H9 (cell line): ENCODE data around the gene TMEM100. TPM values are rescaled to one million over a fixed set of nuclear protein-coding genes. Genes with fewer than 3 reads are reported as not detected.

Experiments used
- DNase-seq: peaks from one replicate; pipeline ENCODE4 v3.0.0-alpha.2; 2017
- H2AFZ ChIP-seq: one replicate; pipeline ENCODE4 v1.6.1; 2013; ENCODE audit warnings: mild to moderate bottlenecking, low read length, control low read depth, moderate library complexity
- H2AK5ac ChIP-seq: 2 replicates; pipeline ENCODE4 v1.6.1; 2013; ENCODE audit warnings: low read length, control low read depth, mixed read lengths; ENCODE audit not compliant: insufficient read length
- H2BK120ac ChIP-seq: one replicate; pipeline ENCODE4 v1.6.1; 2013; ENCODE audit warnings: low read depth, mild to moderate bottlenecking, low read length, control low read depth, inconsistent platforms; ENCODE audit not compliant: poor library complexity, severe bottlenecking
- H2BK12ac ChIP-seq: 2 replicates; pipeline ENCODE4 v1.6.1; 2013; ENCODE audit warnings: low read length, control low read depth, mixed read lengths, low read depth; ENCODE audit not compliant: insufficient read length
- H2BK15ac ChIP-seq: 2 replicates; pipeline ENCODE4 v1.6.1; 2013; ENCODE audit warnings: low read depth, low read length, control low read depth
- H2BK20ac ChIP-seq: one replicate; pipeline ENCODE4 v1.6.1; 2013; ENCODE audit warnings: low read depth, mild to moderate bottlenecking, low read length, control low read depth, inconsistent platforms; ENCODE audit not compliant: poor library complexity, severe bottlenecking
- H2BK5ac ChIP-seq: 2 replicates; pipeline ENCODE4 v1.6.1; 2013; ENCODE audit warnings: low read length, control low read depth, mixed read lengths; ENCODE audit not compliant: insufficient read length
- H3K14ac ChIP-seq: 2 replicates; pipeline ENCODE4 v1.6.1; 2013; ENCODE audit warnings: low read length, control low read depth; ENCODE audit not compliant: insufficient read depth
- H3K18ac ChIP-seq: 2 replicates; pipeline ENCODE4 v1.6.1; 2013; ENCODE audit warnings: low read depth, mild to moderate bottlenecking, mixed read lengths, low read length, control low read depth; ENCODE audit not compliant: insufficient read length
- H3K23ac ChIP-seq: 2 replicates; pipeline ENCODE4 v1.6.1; 2013; ENCODE audit warnings: low read length, control low read depth, mixed read lengths, low read depth; ENCODE audit not compliant: insufficient read length
- H3K23me2 ChIP-seq: 2 replicates; pipeline ENCODE4 v1.6.1; 2013; ENCODE audit warnings: low read depth, mild to moderate bottlenecking, mixed read lengths, low read length, control low read depth; ENCODE audit not compliant: insufficient read length, poor library complexity, severe bottlenecking
- H3K27ac ChIP-seq: 2 replicates; pipeline ENCODE4 v1.5.1; 2013; ENCODE audit warnings: low read length, control low read depth, mixed read lengths, low read depth; ENCODE audit not compliant: insufficient read length
- H3K27me3 ChIP-seq: 2 replicates; pipeline ENCODE4 v1.6.1; 2013; ENCODE audit warnings: low read length, control low read depth, inconsistent platforms; ENCODE audit not compliant: insufficient read depth
- H3K4ac ChIP-seq: 2 replicates; pipeline ENCODE4 v1.6.1; 2013; ENCODE audit warnings: low read depth, mild to moderate bottlenecking, control low read depth, inconsistent platforms, low read length, moderate library complexity
- H3K4me1 ChIP-seq: 2 replicates; pipeline ENCODE4 v1.6.1; 2013; ENCODE audit warnings: low read length, control low read depth, inconsistent platforms; ENCODE audit not compliant: insufficient read depth
- H3K4me2 ChIP-seq: 2 replicates; pipeline ENCODE4 v1.6.1; 2013; ENCODE audit warnings: low read length, control low read depth, mixed read lengths; ENCODE audit not compliant: insufficient read length, insufficient read depth
- H3K56ac ChIP-seq: 2 replicates; pipeline ENCODE4 v1.6.1; 2013; ENCODE audit warnings: low read depth, mild to moderate bottlenecking, mixed read lengths, low read length, control low read depth; ENCODE audit not compliant: insufficient read length
- H3K79me1 ChIP-seq: 2 replicates; pipeline ENCODE4 v1.6.1; 2013; ENCODE audit warnings: low read depth, mild to moderate bottlenecking, moderate library complexity, low read length, control low read depth, inconsistent platforms; ENCODE audit not compliant: insufficient read depth, poor library complexity, severe bottlenecking
- H3K79me2 ChIP-seq: 2 replicates; pipeline ENCODE4 v1.6.1; 2013; ENCODE audit warnings: low read length, control low read depth, inconsistent platforms; ENCODE audit not compliant: insufficient read depth
- H3K9ac ChIP-seq: 2 replicates; pipeline ENCODE4 v1.6.1; 2013; ENCODE audit warnings: low read length, control low read depth, mixed read lengths; ENCODE audit not compliant: insufficient read length; ENCODE audit errors: extremely low read depth
- H3K9me3 ChIP-seq: one replicate; pipeline ENCODE4 v1.6.1; 2013; ENCODE audit warnings: low read depth, low read length, inconsistent platforms; ENCODE audit not compliant: control insufficient read depth
- H3T11ph ChIP-seq: one replicate; pipeline ENCODE4 v1.6.1; 2013; ENCODE audit warnings: mild to moderate bottlenecking, low read length, control low read depth, inconsistent platforms
- H4K20me1 ChIP-seq: one replicate; pipeline ENCODE4 v1.6.1; 2013; ENCODE audit not compliant: control insufficient read depth, insufficient read length, insufficient read depth
- H4K5ac ChIP-seq: 2 replicates; pipeline ENCODE4 v1.6.1; 2013; ENCODE audit warnings: low read depth, mild to moderate bottlenecking, mixed read lengths, low read length, control low read depth; ENCODE audit not compliant: insufficient read length
- H4K8ac ChIP-seq: replicated peaks from 2 replicates; pipeline ENCODE4 v1.6.1; 2013; ENCODE audit warnings: low read length, control low read depth, mixed read lengths, low read depth; ENCODE audit not compliant: insufficient read length
- H4K91ac ChIP-seq: 2 replicates; pipeline ENCODE4 v1.6.1; 2013; ENCODE audit warnings: low read depth, mild to moderate bottlenecking, moderate library complexity, mixed read lengths, low read length, control low read depth; ENCODE audit not compliant: insufficient read length
- H3K27ac Mint-ChIP-seq, 3 experiments: 2 replicates in 2 of 3; 3 replicates in 1 of 3; pipeline ENCODE4 v1.8.0; 2020 to 2021; ENCODE audit warnings: mixed read lengths in 3 of 3, mild to moderate bottlenecking in 1 of 3, moderate library complexity in 1 of 3
- H3K27me3 Mint-ChIP-seq: 2 replicates; pipeline ENCODE4 v1.8.0; 2021; ENCODE audit warnings: low read depth, mild to moderate bottlenecking, moderate library complexity, mixed read lengths
- H3K36me3 Mint-ChIP-seq, 3 experiments: 2 replicates in 2 of 3; 3 replicates in 1 of 3; pipeline ENCODE4 v1.8.0; 2020 to 2021; ENCODE audit warnings: low read depth in 3 of 3, mixed read lengths in 3 of 3; ENCODE audit not compliant: insufficient read depth in 1 of 3
- H3K4me1 Mint-ChIP-seq, 2 experiments: 2 replicates each; pipeline ENCODE4 v1.8.0; 2020; ENCODE audit warnings: mixed read lengths in 2 of 2
- H3K4me3 Mint-ChIP-seq, 2 experiments: 2 replicates in 1 of 2; 3 replicates in 1 of 2; pipeline ENCODE4 v1.8.0; 2020 to 2021; ENCODE audit warnings: mild to moderate bottlenecking in 2 of 2, mixed read lengths in 2 of 2, moderate library complexity in 1 of 2
- H3K9me3 Mint-ChIP-seq, 2 experiments: 2 replicates in 1 of 2; 3 replicates in 1 of 2; pipeline ENCODE4 v1.8.0; 2020; ENCODE audit warnings: mild to moderate bottlenecking in 2 of 2, mixed read lengths in 2 of 2, moderate library complexity in 1 of 2
- CTCF ChIP-seq: fragments of 200-600 bp; sonication (generic); conservative IDR thresholded peaks from 3 replicates; pipeline ENCODE4 v1.8.0; 2021; ENCODE audit warnings: antibody characterized with exemption, mild to moderate bottlenecking
- WGBS: extraction: QIAGEN DNeasy Blood & Tissue Kit; methylation state at CpG from one replicate; pipeline ENCODE4 v1.1.7; 2013; ENCODE audit warnings: missing lambda C conversion rate, low lambda C conversion rate, mixed read lengths; ENCODE audit not compliant: insufficient read length; ENCODE audit errors: extremely low coverage; 5-methylcytosine and 5-hydroxymethylcytosine counted together
- total RNA-seq: library from RNA; stranded (reverse); gene quantifications from 2 replicates; pipeline ENCODE4 v1.2.1, GENCODE V29; 2021

TMEM100 gene
- total RNA-seq, 1 experiment from 2014 or later, result 0.17 TPM

- Histone ChIP-seq H3K14ac (no peak overlapping the region), H3K27me3 (no peaks in the 10 kb centered on the region), H3K27ac (no peak overlapping the region), H3T11ph (no peak overlapping the region), H4K20me1 (no peaks in the 10 kb centered on the region), H2BK12ac (no peak overlapping the region), H2AK5ac (no peak overlapping the region), H3K4me2 (no peak overlapping the region), H3K56ac (no peak overlapping the region), H2BK120ac (no peak overlapping the region), H4K5ac (no peak overlapping the region), H4K91ac (no peak overlapping the region), H2BK5ac (no peak overlapping the region), H3K79me2 (no peaks in the 10 kb centered on the region), H3K23me2 (no peaks in the 10 kb centered on the region), H3K23ac (no peak overlapping the region), H3K4me1 (peaks cover 6% of the 10 kb centered on the region; the same call in 1 of the 2 replicates), H2BK20ac (no peak overlapping the region), H3K9me3 (no peaks in the 10 kb centered on the region), H4K8ac (no peak overlapping the region), H3K18ac (no peak overlapping the region), H3K79me1 (no peaks in the 10 kb centered on the region), H2BK15ac (no peak overlapping the region), H3K4ac (no peak overlapping the region), H2AFZ (no peak overlapping the region), H3K9ac (no peak overlapping the region)
- TF ChIP-seq CTCF, result no peak
- DNase-seq, result no peak
- Mint-ChIP-seq H3K4me3 (no peak overlapping the region), H3K27ac (no peak overlapping the region), H3K27me3 (no peaks in the 10 kb centered on the region), H3K36me3 (no peaks in the 10 kb centered on the region; a peak in 1 of 7 replicates), H3K9me3 (no peaks in the 10 kb centered on the region; a peak in 1 of 5 replicates), H3K4me1 (peaks cover 18 to 25% of the 10 kb centered on the region in 2 experiments)
- WGBS, result no CpG with 5 or more reads among the region's 4 CpGs
Measured at GRCh38 chr17:55710829-55711496, 11.7 kb downstream of the TMEM100 start.
